Middle frontal gyrus (tissue), 1 donor: ENCODE results near the gene IRAG1.

Experiments used
- DNase-seq: peaks from one replicate; pipeline ENCODE4 v3.0.0-alpha.2; 2015; ENCODE audit warnings: low spot score; ENCODE audit errors: extremely low spot score

The IRAG1 gene, protein sequence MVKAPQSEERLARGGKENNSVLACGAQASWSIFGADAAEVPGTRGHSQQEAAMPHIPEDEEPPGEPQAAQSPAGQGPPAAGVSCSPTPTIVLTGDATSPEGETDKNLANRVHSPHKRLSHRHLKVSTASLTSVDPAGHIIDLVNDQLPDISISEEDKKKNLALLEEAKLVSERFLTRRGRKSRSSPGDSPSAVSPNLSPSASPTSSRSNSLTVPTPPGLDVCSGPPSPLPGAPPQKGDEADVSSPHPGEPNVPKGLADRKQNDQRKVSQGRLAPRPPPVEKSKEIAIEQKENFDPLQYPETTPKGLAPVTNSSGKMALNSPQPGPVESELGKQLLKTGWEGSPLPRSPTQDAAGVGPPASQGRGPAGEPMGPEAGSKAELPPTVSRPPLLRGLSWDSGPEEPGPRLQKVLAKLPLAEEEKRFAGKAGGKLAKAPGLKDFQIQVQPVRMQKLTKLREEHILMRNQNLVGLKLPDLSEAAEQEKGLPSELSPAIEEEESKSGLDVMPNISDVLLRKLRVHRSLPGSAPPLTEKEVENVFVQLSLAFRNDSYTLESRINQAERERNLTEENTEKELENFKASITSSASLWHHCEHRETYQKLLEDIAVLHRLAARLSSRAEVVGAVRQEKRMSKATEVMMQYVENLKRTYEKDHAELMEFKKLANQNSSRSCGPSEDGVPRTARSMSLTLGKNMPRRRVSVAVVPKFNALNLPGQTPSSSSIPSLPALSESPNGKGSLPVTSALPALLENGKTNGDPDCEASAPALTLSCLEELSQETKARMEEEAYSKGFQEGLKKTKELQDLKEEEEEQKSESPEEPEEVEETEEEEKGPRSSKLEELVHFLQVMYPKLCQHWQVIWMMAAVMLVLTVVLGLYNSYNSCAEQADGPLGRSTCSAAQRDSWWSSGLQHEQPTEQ

GRCh38 chr11:10693509-10694081, at the start of gene IRAG1:
Gene IRAG1 (minus strand): TSS chr11:10693755. CDS start chr11:10693602, 153 bp downstream.
- no peak for DNase-seq

GRCh38 chr11:10742460-10743208, 49.1 kb upstream of the IRAG1 start:
- no peak for DNase-seq

DNA sequence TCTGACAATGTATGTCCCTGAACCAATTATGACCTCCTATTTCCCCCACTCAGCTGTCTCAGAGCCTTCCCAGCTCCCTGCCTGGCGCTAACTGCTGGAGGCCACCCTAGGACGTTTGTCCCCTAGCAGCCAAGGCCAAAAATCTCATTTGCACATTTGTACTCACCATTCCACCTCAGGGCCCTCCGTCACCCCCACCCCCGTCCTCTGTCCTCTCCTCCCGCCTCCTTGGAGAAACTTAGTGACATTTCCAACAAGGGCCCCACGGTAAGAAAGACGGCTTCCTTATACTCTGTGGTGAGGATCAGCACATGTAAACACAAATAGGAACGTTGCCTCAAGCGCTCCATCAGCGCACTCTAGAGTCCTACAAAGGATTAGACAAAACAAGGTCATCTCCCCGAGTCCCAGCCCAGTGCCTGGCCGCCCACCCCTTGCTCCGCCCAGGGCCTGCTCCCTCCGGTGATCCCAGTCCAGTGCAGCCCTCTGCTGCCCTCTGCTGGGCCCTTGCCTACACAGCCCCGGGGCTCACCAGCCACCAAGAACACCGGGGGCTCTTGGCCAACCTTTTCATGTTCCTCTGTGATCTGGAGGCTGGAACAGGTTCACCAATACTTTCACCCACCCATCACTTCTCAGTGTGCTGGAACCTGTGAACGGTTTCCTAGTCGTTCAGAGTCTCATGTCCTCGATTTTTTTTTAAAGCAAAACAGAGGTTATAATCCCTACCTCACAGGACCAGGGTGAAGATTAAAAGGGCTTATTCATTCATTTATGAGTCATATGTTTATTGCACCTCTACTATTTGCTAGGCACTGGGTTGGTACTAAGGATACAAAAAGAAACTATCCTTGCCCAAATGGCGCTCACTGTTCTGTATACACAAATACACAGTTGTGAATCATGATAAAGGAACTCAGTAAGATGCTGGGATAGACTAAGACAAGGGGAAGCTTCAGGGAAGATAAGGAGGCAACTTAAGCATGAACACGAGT, 42.2 kb upstream of the IRAG1 start:
- peak; percentile 90 for DNase-seq

GRCh38 chr11:10731064-10731680, 37.6 kb upstream of the IRAG1 start:
- no peak for DNase-seq

DNA sequence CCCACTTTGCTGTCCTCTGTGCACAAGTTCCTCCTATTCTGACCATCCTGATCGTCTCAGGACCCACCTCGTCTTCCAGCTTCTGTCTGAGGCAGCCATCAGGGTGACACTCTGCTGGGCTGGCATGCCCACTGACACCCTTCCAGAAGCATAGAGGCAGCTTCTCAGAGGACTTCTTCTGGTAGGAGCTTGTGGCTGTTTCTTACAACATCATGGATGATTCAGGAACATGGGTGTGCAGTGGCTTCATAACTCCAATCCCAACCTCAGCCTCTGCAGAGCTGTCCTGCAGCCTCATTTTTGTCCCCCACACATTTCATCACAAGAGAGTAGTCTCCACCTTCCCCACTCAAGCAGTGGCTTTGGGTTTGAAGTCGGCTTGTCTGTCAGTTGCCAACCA, 36.6 kb upstream of the IRAG1 start:
- no peak for DNase-seq

- no peak for DNase-seq
These were observed 35.4 kb upstream of the IRAG1 start for GRCh38 chr11:10728789-10729472.

- DNase-seq = no peak
These were observed 34.6 kb upstream of the IRAG1 start for GRCh38 chr11:10728154-10728553.

GRCh38 chr11:10727146-10727851, 33.7 kb upstream of the IRAG1 start:
- DNase-seq = no peak

DNA sequence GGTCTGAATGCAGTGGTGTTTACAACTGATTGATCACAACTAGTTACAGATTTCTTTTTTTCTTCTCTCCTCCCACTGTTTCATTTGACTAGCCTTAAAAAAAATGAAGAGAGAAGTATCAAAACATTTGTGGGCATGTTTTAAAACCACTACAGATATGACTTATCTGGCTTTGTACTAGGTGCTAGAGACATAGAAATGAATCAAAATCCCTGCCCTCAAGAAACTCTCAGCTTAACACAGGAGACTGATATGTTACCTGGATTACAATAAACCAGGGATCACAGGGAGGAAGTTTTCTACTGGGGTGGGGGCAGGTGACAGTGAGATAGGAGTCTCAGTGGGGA, 32.3 kb upstream of the IRAG1 start:
- no peak for DNase-seq

GRCh38 chr11:10725114-10725906, 31.8 kb upstream of the IRAG1 start:
- DNase-seq = no peak

GRCh38 chr11:10722307-10722706, 28.8 kb upstream of the IRAG1 start:
- no peak for DNase-seq

DNA sequence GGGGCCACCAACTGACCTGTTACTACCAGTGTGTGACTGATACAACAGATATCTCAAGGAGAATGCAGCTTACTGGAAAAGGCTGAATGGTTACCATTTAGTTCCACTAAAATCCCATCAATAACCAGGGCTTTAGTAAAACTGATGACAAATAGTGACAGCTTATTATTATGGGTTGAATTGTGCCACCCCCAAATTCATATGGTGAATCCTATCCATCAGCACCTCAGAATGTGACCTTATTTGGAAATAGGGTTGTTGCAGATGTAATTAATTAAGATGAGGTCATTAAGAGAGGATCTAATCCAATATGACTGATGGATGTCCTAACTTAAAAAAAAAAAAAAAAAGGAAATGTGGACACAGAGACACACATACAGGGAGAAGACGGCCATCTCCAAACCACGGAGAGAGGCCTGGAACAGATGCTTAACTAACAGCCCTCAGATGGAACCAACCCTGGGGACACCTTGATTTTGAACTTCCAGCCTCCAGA, 27.4 kb upstream of the IRAG1 start:
- DNase-seq = no peak

DNA sequence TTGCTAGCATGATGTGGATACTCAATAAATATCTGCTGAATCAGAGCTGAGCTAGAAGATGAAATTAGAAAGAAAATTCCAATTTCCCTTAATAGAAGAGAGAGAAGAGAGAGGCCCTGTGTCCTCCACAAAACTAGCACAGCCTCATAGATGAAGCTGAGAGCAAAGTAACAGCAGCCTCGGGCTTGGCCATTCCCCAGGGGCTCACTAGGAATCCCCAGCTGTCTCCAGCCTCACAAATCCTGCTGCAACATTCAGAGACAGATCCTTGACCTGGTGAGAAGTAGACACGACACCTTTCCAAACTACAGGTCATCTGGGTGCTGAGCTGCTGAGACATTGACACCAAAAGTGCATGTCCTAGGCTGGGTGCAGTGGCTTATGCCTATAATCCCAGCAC, 26.1 kb upstream of the IRAG1 start:
- no peak for DNase-seq

DNA sequence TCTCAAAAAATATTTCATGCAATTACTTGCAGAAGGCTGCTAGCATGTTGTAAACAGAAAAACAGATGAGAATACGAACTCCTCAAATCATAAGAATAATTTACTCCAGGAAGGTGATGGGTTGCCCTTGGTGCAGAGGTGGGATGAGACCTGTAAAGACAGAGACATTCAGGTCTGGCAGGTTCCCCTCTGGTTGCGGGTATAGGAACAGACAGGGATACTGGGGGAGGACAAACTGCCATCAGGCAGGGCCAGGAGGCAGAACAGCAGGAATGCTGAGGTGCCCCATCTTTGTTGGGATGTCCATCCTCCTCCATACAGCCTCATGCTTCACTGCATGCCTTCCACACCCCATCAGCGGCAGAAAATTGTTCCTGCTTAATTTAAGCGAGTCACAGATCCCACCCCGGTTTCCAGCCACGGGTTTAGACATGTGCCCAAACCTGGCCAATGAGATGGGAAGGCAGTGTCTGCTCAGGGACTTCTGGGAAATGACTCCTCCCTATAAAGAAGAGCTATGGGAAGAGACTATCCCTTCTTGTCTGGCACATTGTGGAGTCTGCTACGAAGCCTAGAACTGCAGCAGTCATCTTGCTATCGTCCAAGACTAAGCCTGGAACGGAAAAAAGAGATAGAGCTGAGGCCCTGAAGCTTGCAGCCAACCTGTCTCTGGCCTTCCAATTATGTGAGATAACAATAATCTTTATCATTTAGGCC, 23.1 kb upstream of the IRAG1 start:
- no peak for DNase-seq

DNA sequence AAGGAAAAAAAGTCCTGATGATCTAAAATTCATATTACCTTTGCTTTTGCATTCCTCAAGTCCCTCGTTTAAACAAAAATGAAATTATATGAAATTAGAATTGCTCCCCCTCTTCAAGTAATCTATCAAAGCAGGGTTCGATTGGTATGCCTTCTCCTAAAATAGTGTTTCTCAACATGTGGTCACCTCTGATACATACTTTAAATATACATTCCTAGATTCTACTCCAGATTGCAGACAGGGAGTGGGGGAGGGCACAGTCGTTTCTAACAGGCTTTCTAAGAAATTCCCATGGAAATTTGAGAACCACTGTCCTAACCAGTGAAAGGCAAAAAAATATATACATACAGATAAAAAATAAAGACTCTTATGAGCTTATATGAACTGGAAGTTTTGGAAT, 22.6 kb upstream of the IRAG1 start:
- DNase-seq = no peak

DNA sequence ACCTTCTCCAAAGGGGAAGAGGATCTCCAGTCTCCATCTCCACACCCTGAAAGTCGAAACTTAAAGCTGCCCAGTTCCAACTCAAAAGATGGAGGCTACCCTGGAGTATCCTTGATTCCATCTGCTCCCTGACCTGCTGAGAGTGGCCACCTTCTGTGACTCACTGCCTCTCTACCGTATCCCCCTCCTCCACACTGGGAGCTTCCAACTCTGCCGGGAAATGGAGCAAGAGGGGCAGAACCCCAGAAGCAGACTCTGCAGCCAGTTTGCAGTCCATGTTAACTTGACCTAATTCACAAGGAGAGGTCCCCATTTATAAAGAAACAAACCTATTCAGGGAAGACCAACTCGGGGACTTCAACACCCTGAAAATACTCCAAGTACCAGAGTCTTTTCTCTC, 22.0 kb upstream of the IRAG1 start:
- no peak for DNase-seq
